ENCODE measurements around the gene PVALEF.
"Not testable (repeated sequence)": the region's sequence is repeated elsewhere in the genome, so short reads cannot be mapped to it uniquely, and the experiment has no call there.

The PVALEF gene

DNA sequence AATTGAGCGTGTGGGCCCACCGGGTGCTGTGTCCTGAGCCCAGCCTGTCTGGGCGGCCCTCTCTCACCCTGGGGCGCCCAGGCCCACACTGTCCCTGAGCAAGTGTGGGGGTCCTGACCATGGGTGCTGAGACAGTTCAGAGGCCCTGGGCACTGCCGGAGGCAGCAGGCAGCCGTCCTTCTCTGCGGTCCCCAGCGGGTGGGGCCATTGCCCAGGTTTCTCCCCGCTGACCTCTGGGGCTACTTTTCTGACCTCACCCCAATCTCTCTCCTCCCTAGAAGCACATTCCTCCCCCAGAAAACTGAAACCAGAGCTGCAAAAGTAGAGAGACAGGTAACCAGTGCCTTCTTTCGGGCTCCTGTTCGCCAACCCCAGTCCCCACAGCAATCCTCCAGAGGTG is 36.0 kb upstream of the PVALEF start:
- no peak for DNase-seq

DNA sequence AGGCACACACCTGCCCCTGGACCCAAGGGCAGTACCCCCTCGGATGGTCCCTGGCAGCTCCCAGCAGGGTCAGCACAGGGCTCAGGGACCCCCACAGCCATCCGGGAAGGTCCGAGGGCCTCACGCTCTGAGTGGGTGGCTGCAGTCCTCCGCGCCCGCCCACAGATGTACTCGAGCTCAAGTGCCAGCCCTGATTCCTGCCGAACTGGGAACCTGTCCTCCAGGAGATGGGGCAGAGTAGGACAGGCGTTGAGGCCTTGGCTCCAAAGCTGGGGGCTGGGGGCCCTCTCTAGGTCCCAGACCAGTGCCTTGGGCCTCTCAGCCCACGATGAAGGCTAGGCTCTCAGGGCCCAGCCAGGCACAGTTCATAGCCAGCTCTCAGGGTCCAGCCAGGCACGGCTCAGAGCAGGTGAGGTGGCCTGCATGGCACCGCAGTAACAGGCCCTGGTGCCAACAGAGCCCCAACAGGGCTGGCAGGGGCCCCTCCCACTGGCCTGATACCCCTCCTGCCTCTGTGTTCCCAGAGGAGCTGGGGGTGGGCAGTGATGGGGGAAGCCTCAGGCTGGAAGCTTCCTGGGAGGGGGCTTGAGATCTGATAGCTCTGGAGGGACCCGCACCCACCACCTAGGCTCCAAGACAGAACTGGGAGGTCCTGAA is 35.5 kb upstream of the PVALEF start:
- DNase-seq, result no peak

DNA sequence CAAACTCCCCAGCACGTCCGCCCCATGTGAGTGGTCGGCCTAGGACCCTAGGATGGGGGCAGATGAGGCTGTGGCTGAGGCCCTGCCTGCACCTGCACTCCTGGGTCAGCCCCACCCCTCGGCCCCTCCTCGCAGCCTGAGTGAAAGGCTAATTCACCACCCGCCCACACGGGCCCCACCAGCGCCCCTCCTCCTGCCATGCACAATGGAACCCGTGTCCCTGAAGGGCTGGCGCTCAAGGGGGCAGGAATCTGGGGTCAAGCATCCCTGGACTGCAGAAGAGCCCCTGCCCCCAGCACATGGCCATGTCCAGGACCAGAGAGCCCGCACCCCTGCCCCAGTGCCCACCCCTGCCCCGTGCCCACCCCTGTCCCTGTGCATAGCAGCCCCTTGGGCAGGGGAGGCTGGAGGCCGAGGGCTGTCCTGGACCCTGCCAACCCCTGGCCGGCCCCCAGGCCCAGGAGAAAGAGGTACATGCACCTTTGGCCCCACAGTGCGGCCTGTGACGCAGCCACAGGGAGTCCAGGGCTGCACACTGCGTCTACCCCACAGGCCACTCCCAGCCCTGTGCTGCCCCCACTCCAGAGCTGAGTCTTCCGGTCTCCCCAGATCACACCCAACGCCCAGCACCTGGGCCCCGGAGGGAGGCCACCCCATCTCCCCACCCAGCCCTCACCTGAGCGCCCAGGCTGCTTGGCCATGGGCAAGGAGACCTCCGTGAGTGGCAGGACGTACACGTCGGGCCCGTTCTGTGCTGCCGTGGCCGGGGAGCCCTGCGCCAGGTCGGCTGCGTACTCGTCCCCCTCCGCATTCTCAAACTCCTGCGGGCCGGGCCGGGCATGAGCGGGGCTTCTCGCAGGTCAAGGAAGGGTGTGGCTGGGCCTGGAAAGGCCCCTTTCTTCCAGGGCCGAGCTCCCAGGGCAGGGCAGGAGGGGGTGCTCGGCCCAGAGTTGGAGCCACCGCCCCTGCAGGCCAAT is 34.6 kb upstream of the PVALEF start:
- no peak for DNase-seq

DNA sequence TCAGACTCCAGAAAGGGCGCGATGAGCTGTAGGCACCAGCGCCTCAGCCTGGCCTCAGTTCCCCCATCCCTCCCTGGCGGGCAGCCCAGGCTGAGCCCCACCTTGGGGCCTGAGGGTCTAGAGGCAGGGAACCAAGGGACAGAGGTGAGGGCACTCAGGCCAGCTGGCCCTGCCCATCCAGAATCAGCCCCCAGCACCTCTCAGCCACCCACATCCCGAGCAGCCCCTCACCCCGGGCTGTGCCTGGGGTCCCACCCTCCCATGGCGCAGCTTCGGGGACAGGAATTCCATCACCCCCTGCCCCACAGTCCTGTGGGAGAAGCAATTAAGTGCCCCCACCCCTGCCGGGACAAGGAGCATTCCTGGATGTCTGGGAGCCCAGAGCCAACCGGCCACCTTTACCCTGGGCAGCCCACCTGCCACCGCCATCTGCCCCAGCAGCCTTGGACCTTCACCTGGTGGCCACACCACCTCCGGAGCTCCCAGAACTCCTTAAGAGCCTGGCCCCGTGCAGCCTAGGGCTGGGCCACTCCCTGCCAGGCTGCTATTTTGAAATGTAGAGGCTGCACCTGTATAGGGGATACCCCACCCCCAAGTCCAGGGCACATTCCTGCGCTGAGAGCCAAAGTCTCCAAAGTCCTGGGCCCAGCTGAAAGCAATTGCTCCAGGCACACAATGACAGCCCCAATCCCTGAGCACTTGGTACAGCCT is 33.7 kb upstream of the PVALEF start:
- DNase-seq, result no peak

DNA sequence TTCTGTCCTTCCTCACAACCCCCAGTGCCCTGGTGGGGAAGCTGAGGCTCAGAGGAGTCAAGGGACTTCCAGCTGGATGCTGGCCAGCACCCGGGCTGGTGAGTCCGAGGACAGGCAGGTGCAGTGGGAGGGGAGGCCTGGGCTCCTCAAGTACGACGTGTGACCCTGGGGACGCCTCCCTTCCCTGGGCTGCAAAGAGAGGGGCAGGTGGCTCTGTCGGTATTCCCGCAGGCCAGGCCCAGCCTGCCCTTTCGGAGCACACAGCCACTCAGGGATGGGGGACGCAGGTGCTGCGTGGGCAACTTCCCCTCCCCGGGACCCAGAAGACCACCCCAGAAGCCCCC is 33.1 kb upstream of the PVALEF start:
- DNase-seq, result no peak

DNA sequence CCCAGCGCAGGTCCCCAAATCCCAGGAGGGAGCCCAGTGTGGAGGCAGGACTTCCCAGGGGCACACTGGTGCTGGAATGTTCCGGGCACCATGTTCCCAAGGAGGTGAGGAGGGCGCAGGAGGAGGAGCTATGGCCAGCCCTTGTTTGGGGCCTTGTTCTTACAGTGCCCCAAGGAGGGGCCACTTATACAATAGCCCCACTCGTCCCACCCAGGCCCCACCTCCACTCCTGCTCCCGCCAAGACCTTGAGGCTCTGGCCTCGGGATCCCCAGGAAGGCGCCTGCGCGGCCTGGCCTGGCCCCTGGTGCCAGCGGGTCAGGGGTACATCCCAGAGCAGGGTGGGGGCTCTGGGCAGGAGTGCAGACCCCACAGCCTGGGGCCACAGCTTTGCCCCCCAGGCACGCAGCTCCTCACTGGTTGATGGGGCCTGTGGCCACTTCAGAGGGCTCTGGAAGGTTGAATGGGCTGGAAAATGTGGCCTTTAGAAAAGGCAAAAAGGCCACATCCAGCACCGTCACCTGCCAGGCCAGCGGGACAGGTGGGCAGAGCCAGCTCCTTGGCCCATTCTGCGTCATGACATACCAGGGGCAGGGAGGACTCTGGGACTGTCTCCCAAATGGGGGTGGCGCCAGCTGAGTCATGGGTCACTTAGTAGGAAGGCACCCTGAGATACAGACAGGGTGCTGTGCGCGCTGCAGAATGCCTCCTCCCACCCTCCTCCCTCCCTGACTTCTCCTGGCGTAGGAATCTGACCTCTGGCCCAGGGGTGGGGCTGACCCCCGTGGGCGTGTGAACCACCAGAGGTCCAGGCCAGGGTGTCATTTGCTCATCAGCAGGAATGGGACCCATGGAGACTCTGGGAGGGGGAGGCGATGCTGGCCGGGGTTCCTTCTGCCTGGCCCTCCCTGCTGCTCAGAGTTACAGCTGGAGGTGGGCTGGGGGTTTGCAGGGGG is 32.3 kb upstream of the PVALEF start:
- DNase-seq, result no peak

DNA sequence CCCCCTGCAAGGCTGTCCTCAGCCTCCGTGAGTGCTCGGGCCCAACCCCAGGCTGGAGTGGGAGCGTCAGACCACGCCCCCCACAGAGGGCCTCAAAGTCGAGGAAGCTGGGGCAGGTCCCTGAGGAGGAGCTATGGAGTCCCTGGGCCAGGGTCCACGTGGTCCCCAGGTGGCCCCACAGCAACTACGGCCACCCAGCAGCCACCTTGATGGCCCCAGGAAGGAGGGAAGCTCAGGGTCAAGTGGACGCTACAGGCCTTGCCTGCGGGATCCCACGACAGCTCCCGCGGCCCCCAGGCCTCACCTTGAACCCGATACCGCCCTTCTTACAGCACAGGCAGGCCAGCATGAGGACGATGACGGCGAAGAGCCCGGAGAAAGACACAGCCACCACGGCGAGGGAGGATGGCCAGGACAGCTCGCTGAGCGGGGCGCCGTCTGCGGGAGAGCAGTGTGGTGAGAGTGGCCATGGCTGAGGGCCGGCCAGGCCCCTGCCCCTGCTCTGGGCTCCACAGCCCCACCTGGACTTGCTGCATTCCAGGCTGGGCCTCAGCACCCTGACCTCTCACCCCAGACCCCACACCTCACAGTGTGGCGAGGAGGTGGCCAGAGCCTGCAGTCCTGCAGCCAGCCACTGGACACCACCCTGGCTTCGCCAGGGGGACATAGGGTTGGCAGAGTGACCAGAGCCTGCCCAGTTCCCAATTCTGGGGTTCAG is 31.1 kb upstream of the PVALEF start:
- no peak for DNase-seq

DNA sequence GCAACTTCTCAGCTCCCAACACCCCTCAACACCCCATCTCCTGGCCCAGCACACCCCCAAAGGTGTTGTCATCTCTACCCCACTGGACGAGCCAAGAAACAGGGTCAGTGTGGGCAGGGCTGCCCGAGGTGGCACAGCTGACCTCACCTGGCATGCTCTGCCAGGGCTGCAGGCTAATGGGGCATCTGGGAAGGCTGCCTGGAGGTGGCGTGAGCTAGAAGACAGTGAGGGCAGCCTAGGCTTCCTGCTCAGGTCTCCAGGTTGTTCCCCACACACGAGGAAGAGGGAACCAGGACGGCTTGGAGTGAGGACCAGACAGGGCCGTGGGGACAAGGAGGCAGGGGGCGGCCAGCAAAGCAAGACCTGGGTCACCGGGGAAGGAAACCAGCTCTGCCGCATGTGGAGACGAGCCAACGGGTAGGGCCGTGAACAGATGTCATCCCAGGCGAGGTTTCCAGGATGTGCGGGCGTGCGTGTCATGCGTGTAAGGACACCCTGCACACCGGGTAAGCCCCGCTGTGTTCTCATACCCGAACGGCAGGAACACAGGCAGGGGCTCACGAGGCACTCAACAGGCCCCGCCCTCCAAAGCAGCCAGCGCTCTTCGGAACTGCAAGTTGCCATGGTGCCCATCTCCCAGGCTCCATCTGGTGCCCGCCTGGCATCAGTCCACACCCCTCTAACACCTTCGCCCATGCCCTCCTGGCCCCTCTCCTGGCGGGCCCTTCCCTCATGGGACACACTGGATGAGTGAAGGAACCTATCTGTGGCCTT is 29.6 kb upstream of the PVALEF start:
- DNase-seq, result no peak

DNA sequence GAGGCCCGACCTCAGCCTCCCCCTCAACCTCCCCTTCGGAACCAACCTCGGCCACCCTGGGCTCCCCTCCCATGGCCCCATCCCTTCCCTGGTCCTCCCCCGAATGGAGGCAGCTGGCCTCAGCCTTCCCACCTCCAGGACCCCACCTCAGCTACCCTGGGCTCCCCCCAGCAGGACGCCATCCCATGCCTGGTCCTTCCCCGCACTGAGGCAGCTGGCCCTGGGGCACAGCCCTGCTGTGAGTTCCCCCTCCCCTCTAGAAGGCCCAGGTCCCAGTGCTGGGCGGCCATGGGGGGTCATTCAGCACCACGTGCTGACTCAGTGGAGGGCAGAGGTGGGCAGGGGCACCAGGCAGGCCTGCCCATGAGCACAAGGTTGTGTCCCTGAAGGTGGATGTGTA is 28.9 kb upstream of the PVALEF start:
- DNase-seq, result no peak

DNA sequence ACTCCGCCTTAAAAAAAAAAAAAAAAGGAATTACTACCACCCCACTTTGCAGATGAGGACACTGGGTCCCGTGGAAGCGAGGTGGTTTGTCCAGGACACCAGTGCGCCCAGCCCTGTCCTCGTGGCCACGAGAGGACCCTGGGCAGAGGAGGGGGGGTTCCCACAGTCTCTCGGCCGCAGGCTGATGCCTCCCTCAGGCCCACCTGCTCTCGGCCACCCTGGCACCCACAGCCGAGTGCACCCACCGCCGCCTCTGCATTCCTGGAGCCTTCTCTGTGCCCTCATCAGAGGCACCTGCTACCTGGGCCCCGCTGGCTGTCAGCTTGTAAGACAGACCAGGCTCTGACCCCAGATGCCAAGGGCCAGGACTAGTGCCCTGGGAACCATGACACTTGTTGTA is 28.1 kb upstream of the PVALEF start:
- no peak for DNase-seq

DNA sequence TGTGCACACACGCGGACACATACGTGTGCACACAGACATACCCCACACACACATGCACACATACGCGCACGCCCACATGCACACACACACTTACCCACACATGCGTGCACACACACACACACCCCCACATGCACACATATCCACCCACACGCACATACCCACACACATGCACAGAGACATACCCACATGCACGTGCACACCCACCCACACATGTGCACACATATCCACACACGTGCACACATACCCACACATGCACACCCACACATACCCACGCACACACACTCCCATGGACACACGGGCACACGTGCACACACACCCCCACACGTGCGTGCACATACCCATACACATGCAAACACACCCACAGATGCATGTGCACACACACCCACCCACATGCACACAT is 27.2 kb upstream of the PVALEF start:
- no peak for DNase-seq

DNA sequence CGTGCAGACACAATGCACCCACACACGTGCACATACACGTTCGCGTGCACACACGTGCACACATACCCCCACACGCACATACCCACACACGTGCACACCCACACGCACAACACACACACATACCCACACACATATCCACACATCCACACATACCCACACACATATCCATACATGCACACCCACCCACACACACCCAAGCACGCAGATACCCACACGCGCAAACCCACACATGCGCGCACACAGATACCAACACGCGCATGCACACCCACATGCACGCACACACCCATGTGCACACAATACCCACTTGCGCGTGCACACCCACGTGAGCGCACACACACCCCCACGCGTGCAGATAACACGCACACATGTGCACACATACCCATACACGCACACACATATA is 26.8 kb upstream of the PVALEF start:
- DNase-seq, result no peak

DNA sequence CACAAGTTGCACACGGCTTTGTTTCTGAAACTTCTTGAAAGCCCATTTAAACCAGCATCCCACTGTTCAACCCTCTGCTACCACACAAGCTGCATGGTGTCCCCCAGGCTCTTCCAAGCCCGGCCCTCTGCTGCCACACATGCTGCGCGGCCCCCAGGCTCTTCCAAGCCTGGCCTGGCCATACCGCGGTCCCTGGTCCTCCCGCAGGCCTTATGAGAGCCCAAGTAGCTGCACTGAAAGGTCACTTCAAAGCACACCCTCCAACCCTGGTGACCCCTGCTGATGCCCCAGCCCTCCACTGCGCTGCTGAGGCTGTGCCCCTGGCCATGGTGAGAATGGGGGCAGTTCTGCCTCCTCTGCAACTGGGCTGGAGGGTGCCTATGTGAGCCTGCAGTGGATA is 25.9 kb upstream of the PVALEF start:
- DNase-seq, result no peak

DNA sequence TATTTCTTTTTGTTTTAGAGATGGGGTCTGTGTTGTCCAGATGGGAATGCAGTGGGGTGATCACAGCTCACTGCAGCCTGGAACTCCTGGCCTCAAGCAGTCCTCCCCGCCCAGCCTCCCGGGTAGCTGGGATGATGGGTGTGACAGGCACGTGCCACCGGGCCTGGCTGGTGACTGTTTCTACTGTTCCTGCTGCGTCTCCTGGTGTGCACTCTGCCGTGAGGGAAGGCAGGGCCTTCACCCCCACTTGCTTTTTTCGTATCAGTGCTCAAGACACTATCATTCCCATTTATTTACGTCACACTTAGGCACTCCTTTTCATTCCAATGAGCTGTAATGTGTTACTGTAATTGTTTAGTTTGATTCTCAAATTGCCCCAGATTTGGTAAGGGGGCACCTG is 25.3 kb upstream of the PVALEF start:
- no peak for DNase-seq

DNA sequence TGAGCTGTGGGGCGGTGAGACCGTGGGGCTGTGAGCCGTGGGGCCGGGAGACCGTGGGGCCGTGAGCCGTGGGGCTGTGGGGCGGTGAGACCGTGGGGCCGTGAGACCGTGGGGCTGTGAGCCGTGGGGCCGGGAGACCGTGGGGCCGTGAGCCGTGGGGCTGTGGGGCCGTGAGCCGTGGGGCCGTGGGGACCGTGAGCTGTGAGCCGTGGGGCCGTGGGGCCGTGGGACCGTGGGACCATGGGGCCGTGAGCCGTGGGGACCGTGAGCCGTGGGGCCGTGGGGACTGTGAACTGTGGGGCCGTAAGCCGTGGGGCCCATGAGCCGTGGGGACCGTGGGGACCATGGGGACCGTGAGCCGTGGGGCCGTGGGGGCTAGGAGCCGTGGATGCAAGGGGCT is 24.6 kb upstream of the PVALEF start:
- no peak for DNase-seq

DNA sequence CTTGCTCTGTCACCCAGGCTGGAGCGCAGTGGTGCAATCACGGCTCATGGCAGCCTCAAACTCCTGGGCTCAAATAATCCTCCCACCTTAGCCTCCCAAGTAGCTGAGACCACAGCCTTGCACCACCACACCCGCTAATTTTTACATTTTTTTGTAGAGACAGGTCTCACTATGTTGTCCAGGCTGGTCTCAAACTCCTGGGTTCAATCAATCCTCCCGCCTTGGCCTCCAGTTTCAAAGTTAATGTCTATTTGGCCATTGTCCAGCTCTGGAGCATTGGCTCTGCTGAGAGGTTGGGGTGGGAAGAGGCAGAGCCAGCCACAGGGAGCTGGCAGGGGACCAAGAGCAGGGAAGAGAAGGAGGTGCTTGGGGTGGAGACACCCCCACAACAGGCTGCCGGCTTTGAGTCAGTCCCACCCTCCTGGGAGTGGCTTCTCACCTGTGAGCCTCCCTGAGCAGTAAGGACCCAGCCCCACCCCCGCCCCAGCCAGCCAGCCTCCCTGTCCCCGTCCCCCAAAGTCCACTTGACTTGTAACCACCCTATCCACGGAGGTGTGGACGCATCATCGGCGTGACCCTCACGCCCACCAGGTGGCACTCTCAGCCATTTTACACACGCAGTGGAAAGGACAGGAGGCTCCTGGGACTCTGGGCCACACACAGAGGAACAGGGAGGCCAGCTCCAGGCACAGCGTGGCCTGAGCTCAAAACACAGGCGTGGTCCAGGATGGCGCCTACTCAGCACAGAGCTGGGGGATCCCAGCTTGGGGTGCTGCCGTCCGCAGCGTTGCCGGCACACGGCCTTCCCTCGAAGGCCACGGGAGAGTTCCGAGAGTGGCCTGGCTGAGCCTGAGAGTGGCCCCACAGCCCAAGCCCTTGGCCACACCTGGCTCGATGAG is 22.8 kb upstream of the PVALEF start:
- DNase-seq, result peak; percentile 45 to 57

DNA sequence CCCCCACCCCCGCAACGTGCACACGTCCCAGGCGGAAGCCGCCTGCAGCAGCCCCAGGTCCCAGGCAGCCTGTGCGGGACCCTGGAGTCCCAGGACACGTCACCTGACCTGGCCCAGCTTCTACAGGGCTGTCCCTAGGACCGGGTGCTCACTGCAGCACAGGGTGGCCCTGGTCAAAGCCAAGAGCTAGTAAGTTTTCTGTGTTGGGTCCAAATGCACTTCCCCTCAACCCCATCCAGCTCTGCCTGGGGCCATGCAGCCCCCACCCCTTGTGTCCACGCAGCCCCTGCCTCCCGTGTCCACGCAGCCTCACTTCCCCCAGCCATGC is 22.1 kb upstream of the PVALEF start:
- no peak for DNase-seq

DNA sequence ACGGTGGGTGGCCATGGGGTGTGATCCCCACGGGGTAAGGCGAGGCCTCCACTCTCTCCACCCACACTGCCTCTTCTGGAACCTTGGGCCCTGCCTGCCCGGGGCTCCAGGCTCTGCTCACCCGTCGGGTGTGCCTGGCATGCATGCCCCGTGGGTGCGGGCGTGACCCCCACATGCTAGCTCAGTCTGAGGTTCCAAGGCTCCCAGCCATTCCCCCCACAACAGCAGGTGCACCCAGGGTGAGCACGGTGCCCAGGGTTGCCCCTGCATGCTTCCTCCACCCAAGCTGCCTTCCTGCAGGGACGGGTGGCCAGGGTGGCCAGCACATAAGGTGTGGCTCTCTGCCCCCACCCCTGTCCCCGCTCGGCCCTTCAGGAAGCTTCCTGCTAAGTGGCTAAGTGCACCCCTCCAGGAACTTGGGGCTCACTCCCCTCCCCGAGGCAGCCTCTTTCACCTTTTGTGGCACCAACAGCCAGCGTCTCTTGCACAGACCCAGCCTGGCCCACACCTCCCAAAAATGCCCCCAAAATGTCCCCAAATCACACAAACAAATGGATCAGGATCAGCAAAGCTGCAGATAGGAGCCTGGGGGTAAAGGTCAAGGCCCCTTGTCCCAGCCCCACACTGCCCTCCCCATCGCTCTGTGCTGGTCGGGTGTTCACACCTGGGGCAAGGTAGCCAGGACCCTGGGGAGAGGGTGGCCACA is 21.4 kb upstream of the PVALEF start:
- DNase-seq, result no peak

DNA sequence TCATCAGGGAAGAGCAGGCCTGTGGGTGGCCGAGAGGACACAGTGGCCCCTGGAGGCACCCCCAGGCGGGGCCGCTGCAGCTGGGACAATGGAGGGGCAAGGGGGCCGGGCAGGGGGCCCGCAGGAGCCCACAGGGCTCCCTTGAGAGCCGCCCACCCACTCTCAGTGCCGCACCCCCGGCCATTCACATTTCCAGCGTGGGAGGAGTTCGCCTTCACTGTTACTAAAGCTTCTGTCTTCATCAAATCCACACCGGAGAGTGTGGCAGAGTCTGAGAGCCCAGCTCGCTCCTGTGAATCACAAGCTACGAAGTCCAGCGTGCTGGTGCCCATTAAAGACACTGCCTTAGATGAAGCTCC is 20.9 kb upstream of the PVALEF start:
- DNase-seq, result no peak

DNA sequence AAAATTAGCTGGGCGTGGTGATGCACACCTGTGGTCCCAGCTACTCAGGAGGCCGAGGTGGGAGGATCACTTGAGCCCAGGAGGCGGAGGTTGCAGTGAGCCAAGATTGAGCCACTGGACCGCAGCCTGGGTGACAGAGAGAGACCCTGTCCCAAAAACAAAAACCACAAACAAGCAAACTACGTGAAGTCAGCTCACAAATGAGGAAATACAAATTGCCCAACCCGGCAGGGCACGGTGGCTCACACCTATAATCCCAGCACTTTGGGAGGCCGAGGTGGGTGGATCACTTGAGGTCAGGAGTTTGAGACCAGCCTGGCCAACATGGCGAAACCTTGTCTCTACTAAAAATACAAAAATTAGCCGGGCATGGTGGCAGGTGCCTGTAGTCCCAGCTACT is 19.1 kb upstream of the PVALEF start:
- DNase-seq, result not testable (repeated sequence)

Data from activated CD4-positive, alpha-beta T cell treated with anti-CD3 and anti-CD28 coated beads for 4 hours (primary cell).